KOPT-K1 (cell line): Measurements from ENCODE around the gene ORC6.

Experiments
- H3K27ac ChIP-seq: fragments of 200-600 bp; sonication (generic); 2 replicates; pipeline ENCODE4 v1.5.1; 2016; ENCODE audit warnings: antibody characterized with exemption, mild to moderate bottlenecking, low read depth, low read length; ENCODE audit not compliant: poor library complexity, severe bottlenecking
- H3K36me3 ChIP-seq: fragments of 200-600 bp; sonication (generic); 2 replicates; pipeline ENCODE4 v1.5.1; 2017; ENCODE audit warnings: antibody characterized with exemption, mild to moderate bottlenecking, low read length, moderate library complexity; ENCODE audit not compliant: insufficient read depth
- H3K9me3 ChIP-seq: fragments of 200-600 bp; sonication (generic); 2 replicates; pipeline ENCODE4 v1.5.1; 2017; ENCODE audit warnings: antibody characterized with exemption, low read length, mild to moderate bottlenecking; ENCODE audit not compliant: insufficient read depth, poor library complexity, severe bottlenecking

The ORC6 gene

DNA sequence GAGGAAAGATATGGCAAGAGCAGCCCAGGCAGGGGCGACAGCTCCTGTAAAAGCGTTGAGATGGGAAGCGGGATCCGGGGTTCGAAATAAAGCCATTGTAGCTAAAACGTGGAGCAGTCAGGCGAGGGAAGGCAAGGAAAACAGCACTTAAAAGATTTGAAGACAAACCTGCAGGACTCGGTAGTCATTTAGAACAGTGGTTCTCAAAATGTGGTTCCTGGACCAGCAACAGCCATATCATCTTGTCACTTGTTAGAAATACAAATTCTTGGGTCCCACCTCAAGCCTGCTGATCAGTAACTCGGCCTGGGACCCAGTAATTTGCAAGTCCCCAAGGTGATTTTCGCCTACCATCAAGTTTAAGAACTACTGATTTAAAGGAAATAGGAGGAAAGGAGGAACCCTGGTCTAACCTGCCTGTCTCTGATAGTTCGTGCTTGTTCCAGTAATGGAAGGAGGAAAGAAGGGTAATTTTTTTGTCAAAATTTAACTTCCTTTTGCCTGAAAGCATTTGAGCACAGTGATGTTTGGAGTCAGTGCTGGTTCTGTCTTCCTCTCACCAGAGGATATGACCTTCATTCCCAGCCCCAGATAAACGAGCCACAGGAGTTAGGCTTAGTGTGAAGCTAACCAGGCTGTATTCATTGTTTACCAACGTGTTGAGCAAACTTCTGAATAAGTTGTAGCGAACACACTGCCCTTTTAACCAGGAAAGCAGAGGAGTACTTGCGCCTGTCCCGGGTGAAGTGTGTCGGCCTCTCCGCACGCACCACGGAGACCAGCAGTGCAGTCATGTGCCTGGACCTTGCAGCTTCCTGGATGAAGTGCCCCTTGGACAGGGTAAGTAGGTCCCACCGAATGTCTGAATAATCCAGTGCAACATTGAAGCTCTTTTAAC lies 1.1 kb downstream of the ORC6 start:
- Histone ChIP-seq H3K9me3 (no peaks in the 10 kb centered on the region), H3K27ac (peak overlapping the region; percentile 81), H3K36me3 (peaks cover 41% of the 10 kb centered on the region)

DNA sequence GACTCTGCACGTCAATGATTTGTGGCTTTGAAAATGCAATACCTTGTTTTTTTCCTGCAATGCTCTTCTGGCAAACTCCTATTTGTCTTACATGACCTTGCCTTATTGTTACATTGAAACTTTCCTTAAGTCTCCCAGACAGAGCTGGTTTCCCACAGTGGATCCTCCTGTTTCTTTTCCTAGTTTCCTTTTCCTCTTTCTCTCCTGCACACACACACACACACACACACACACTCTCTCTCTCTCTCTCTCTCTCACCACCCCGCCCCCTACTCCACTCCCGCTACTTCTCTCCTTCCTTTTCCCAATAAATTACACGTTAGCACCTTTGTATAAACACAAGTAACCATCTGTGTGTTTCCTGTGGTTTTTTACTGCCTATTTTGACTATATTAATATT lies 2.3 kb downstream of the ORC6 start:
- no peak overlapping the region for H3K27ac ChIP-seq
- H3K36me3 ChIP-seq = peaks cover 53% of the 10 kb centered on the region

DNA sequence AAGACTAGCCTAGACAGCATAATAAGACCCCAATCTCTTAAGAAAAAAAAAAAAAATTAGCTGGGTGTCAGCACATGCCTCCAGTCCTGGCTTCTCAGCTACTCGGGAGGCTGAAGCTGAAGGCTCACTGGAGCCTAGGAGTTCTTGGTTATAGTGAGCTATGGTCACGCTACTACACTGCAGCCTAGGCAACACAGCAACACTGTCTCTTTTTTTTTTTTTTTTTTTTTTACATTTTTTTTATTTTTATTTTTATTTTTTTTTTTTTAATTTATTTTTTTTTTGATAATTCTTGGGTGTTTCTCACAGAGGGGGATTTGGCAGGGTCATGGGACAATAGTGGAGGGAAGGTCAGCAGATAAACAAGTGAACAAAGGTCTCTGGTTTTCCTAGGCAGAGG lies 4.1 kb downstream of the ORC6 start:
- no peaks in the 10 kb centered on the region for H3K9me3 ChIP-seq
- no peak overlapping the region for H3K27ac ChIP-seq
- peaks cover 72% of the 10 kb centered on the region for H3K36me3 ChIP-seq

More for the DNA sequence above, 2.3 kb downstream of the ORC6 start:
- no peaks in the 10 kb centered on the region for H3K9me3 ChIP-seq

DNA sequence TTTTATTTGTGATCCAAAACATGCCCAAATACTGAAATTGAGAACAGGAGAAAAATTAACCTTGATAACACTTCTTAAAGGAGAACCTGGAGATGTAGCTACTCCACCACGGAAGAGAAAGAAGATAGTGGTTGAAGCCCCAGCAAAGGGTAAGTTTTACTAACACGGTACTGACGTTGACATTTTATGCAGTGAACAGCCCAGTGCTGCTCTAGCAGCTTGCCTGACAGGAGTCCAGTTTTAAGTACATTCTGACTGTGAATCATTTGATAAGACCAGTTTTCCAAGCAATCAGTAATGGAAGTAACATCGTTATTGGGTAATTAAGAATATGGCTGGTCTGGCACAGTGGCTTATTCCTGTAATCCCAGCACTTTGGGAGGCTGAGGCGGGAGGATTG lies 6.5 kb downstream of the ORC6 start:
- no peaks in the 10 kb centered on the region for H3K9me3 ChIP-seq
- peaks cover 90% of the 10 kb centered on the region for H3K36me3 ChIP-seq
- H3K27ac ChIP-seq = no peak overlapping the region

DNA sequence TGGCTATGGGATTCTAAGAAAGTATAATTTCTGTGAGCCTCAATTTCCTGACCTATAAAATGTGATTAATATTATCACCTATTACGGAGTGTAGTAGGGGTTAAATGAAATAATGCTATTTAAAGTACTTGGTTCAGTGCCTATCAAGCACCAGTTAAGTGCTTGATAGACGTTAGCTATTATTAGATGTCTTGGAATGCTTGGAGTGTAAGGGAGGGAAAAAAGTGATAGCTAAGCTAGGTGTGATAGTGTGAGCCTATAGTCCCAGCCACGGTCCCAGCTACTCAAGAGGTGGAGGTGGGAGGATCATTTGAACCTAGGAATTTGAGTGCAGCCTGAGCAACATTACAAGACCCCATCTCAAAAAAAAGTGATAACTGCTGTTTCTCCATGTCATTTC lies 7.5 kb downstream of the ORC6 start:
- Histone ChIP-seq H3K9me3 (no peaks in the 10 kb centered on the region), H3K36me3 (peaks cover 85% of the 10 kb centered on the region), H3K27ac (no peak overlapping the region)

DNA sequence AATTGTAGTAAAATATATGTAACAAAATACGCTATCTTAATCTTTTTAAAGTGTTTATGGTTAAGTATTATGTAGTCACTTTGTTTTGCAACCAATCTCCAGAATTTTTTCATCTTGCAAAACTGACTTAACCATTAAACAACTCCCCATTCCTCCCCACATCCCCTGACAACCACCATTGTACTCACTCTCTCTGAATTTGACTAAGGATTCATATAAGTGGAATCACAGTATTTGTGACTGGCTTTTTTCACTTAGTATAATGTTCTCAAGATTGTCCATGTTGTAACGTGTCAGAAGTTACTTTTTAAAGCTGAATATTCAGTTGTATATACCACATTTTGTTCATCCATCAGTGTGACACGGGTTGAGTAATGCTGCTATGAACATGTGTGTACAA lies 10.6 kb downstream of the ORC6 start:
- Histone ChIP-seq H3K36me3 (peaks cover 78% of the 10 kb centered on the region), H3K9me3 (no peaks in the 10 kb centered on the region), H3K27ac (no peak overlapping the region)

DNA sequence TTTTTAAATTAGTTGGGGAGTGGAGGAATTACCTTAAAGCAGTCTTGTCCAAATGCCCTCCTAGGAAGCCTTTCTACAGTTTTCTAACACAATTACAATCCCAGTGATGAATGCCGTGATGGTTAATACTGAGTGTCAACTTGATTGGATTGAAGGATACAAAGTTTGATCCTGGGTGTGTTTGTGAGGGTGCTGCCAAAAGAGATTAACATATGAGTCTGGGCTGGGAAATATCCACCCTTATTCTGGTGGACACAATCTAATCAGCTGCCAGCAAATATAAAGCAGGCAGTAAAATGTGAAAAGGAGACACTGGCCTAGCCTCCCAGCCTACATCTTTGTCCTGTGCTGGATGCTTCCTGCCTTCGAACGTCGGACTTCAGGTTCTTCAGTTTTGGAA lies 12.2 kb downstream of the ORC6 start:
- no peaks in the 10 kb centered on the region for H3K9me3 ChIP-seq
- H3K27ac ChIP-seq = no peak overlapping the region
- H3K36me3 ChIP-seq = peaks cover 62% of the 10 kb centered on the region

DNA sequence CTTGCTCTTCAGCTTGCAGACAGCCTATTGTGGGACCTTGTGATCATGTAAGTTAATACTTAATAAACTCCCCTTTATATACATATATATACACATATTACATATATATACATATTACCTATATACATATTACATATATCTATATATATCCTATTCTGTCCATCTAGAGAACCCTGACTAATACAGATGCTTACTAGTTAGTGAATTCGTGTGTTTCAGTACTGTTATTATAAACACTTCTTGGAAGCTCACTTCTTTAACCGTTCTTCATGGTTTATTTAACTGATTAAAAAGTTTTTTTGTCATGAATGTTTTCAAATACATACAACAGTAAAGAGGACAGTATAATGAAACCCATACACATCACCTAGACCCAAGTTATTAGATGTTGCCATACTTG lies 12.6 kb downstream of the ORC6 start:
- Histone ChIP-seq H3K27ac (no peak overlapping the region), H3K9me3 (no peaks in the 10 kb centered on the region), H3K36me3 (peaks cover 58% of the 10 kb centered on the region)

DNA sequence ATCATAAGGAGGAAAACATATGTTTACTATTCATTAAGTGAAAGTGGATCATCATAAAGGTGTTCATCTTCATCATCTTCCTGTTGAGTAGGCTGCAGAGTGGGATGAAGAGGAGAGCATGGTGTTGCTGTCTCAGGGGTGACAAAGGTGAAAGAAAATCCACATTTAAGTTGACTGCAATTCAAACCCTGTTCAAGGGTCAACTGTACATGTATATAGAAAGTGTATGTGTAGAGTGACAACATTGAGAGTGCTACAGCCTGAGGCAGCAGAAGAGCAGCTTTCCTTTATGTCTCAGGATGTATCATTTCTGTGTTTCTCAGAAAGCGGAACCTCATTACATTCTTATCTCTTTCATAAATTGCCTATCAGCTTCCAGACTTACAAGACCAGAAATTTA lies 17.2 kb downstream of the ORC6 start:
- Histone ChIP-seq H3K9me3 (no peaks in the 10 kb centered on the region), H3K36me3 (peaks cover 20% of the 10 kb centered on the region), H3K27ac (no peak overlapping the region)

DNA sequence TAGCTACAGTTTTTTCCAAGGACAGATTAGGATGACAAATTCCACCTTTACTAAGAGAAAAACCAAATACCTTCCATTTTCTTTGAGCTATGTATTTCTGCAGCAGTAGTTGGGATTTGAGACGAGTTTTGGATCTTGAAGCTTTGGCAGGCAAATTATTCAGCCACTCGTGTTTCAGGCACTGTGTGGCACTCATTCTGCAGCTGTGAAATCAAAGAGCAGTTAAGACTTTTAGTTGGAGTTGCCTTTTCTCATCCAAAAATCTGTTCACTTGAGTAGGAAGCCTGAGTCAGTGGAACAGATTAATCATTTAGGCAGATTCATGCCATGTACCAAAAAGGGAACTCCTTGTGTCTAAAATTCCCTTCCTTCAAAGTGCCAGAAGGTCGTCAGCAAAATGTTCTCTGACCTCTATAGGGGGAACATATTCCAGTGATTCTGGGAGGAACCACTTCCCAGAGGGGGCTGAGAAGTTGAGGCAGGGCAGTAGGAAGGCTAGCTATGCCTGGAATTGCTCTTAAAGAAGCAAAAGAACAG lies 20.1 kb downstream of the ORC6 start:
- H3K27ac ChIP-seq = no peak overlapping the region
- no peaks in the 10 kb centered on the region for H3K36me3 ChIP-seq
- H3K9me3 ChIP-seq = no peaks in the 10 kb centered on the region

DNA sequence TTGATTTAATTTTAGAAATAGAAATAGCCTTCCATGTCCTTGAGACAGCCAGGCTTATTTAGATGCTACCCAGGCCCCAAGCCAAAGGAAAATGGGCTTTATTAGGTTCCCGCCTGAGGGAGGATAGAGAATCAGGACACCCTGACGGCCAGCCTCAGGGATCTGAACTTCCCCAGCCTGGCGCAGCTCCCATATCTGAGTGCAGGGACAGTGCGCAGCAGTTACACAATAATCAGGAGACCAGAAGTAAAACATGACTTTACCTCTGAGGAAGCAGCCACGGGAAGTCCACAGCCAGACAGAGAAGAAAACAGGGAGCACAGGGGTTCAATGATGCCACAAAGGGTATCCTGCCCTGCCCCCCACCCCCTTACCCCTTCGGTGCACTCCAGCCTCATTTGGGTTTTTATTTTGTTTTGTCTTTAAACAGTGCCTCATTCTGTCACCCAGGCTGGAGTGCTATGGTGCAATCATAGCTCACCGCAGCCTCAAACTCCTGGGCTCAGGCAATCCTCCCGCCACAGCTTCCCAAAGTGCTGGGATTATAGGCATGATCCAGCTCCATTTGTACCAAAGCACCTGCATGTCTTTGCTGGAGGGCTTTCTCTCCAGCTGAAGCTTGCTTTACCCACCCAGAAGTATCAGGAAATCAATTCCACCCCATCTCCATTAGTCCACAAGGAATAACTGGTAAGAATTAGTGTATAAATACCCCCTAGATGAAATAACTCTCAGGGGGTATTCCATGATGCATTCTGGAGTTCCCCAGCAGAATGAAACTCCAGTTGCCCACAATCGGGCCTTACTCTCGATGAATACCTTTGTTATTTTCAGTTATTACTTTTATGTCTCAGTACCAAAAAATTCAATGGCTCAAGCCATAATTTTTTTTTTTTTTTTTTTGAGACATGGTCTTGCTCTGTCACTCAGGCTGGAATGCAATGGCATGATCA lies 21.9 kb downstream of the ORC6 start:
- H3K27ac ChIP-seq = no peak overlapping the region
- no peaks in the 10 kb centered on the region for H3K9me3 ChIP-seq
- no peaks in the 10 kb centered on the region for H3K36me3 ChIP-seq

DNA sequence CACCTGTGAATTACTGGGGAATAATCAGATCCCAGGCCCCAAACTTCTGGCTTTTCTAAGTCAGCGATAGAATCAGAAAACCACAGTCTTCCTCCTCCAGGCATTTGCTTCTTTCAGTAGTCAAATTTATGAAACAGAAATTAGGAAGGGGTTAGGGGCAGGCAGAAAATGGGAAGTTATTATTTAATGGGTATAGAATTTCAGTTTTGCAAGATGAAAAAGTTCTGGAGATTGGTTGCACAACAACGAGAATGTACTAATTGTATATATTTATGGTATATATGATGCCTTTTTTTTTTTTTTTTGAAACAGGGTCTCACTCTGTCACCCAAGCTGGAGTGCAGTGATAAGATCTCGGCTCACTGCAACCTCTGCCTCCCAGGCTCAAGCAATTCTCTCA lies 23.5 kb downstream of the ORC6 start:
- Histone ChIP-seq H3K27ac (no peak overlapping the region), H3K9me3 (no peaks in the 10 kb centered on the region), H3K36me3 (no peaks in the 10 kb centered on the region)

DNA sequence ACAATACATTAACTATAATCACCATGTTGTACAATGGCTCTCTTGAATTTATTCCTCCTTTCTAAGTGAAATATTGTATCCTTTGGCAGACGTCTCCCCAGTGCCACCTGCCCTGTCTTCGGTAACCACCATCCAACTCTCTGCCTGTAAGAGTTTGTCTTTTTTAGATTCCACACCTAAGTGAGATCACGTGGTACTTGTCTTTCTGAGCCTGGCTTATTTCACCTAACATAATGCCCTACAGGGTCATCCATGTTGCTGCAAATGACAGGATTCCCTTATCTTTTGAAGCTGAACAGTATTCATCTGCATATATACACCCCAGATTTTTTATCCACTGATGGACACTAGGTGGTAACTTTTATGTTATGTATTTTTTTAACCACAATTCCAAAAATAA lies 24.2 kb downstream of the ORC6 start:
- Histone ChIP-seq H3K9me3 (no peaks in the 10 kb centered on the region), H3K36me3 (no peaks in the 10 kb centered on the region), H3K27ac (no peak overlapping the region)

DNA sequence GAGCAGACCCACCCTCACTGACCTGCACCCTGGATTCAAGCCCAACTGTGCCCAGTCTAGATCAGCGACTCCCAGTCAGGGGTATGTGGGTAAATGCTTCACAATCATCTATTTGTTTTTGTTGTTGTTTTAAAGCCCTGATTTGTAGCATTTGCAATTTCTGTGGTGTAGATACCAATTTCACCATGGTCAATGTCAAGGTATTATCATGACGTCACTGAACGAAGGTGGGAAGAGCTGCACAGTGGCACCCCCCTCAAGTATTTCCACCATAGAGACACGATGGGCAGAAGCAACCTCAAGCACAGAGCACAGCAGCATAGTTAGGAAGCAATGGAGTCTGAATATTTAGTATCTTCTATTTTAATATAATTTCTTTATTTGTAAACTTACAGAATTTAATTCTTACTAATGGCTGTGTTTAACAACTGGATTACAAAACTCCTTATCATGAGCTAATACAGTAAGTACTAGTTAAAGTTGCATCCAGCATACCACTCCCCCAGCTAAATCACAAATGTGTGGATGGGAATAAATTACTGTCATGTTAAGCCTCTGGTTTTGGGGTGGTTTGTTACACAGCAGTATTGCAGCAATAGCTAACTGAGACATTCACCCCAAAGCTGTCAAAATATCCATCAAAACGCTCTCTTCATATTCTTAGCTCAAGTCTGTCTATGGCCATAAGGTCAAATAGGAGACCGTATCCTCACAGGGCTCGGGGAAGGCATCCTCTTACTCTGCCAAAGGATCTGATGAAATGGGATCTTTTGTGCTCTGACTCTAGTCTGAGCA lies 25.5 kb downstream of the ORC6 start:
- Histone ChIP-seq H3K36me3 (no peaks in the 10 kb centered on the region), H3K27ac (no peak overlapping the region), H3K9me3 (no peaks in the 10 kb centered on the region)
